ENCODE results near the gene NEURL1.

The NEURL1 gene

DNA sequence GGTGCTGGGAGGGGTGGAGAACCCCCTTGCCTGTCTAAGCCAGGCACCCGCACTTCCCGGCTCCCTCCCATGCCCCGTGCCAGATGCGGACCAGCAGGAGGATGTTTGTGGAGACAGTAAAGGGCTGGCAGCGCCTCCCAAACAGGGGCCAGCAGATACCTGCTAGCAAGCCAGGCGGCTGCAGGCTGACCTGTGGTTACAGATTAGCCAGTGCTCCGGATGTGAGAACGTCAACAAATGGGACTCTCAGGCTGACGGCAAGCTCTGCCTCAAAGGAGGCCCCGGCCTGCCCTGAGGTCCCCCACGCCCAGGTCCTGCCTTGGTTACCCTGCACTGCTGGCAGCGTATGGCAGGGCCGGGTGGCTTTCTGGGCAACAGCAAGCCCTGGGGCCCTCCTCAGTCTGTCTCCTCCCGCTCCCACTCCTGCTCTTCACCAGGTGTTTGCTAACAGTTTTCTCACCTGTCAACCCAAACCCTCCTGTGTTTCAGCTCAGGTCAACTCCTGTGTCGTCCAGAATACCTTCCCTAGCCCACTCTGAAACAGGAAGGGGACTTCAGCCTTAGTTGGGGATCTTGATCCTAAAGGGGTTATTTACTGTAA, 85.4 kb downstream of the NEURL1 start:
- Histone ChIP-seq H3K36me3 (replicated peaks in 1 of 2; ENCODE audit: control insufficient read depth in 2 of 2, insufficient read depth in 2 of 2, low read length in 2 of 2) (no peaks in the 10 kb centered on the region), H3K4me2 (ENCODE audit: insufficient read depth, low read length, poor library complexity, severe bottlenecking) (no peak overlapping the region), H2BK120ac (ENCODE audit: low read depth, low read length) (no peak overlapping the region), H4K8ac (ENCODE audit: low read depth, low read length) (no peak overlapping the region), H3K4me1 (ENCODE audit: control insufficient read depth in 2 of 2, insufficient read depth in 1 of 2, low read depth in 1 of 2, low read length in 2 of 2) (peaks cover 0 to 10% of the 10 kb centered on the region in 2 donors), H2BK12ac (ENCODE audit: low read length) (no peak overlapping the region), H3K14ac (ENCODE audit: low read length) (no peak overlapping the region), H3K4ac (ENCODE audit: low read length) (no peak overlapping the region), H2AK5ac (ENCODE audit: low read depth, low read length) (no peak overlapping the region), H4K91ac (ENCODE audit: low read depth, low read length, poor library complexity) (no peak overlapping the region), H3K27ac (replicated peaks; ENCODE audit: low read length) (no peak overlapping the region), H2AFZ (ENCODE audit: low read length) (no peak overlapping the region), H3K79me1 (ENCODE audit: low read depth, low read length) (no peaks in the 10 kb centered on the region), H3K18ac (ENCODE audit: low read length) (peak overlapping the region; percentile 58), H3K9ac (ENCODE audit: low read depth, low read length, poor library complexity) (no peak overlapping the region), H3K23ac (ENCODE audit: low read depth, low read length, poor library complexity) (no peak overlapping the region), H2BK5ac (ENCODE audit: low read length) (no peak overlapping the region), H2BK15ac (ENCODE audit: low read length) (no peak overlapping the region), H3K9me3 (replicated peaks in 1 of 2; ENCODE audit: control insufficient read depth in 2 of 2, insufficient read depth in 1 of 2, low read depth in 1 of 2, low read length in 2 of 2) (no peaks in the 10 kb centered on the region), H3K4me3 (ENCODE audit: low read length in 2 of 2) (no peak overlapping the region), H3K27me3 (ENCODE audit: control insufficient read depth in 3 of 3, insufficient read depth in 3 of 3, low read depth in 1 of 3, low read length in 3 of 3) (peaks cover 0 to 11% (median 0%) of the 10 kb centered on the region in 3 experiments)
- no peak for DNase-seq (ENCODE audit: low spot score)
- WGBS, 2 donors (ENCODE audit: extremely low coverage in 2 of 2, insufficient read length in 2 of 2, insufficient replicate concordance in 1 of 2): no CpG with 5 or more reads among the region's 15 CpGs

DNA sequence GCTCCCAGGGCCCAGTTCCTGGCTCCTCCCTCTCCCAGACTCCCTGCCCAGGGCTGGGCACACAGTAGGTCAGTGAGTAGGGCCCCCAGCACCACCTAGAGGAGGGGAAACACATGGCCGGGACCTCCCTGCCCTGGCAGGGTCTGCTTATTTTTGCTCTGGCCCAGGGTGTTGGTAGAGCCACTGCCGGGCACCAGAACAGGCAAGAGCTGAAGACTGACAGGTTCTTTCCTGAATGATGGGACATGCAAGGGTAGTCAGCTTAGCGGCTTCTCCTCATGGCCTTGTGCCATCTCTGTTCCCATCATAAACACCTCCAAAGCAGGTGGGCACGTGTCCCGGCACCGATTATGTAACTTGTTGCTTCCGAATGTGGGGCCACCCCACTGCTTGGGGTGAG, 86.5 kb downstream of the NEURL1 start:
- Histone ChIP-seq H3K79me1 (ENCODE audit: low read depth, low read length) (no peaks in the 10 kb centered on the region), H3K27me3 (ENCODE audit: control insufficient read depth in 3 of 3, insufficient read depth in 3 of 3, low read depth in 1 of 3, low read length in 3 of 3) (peaks cover 0 to 8% (median 0%) of the 10 kb centered on the region in 3 experiments), H2BK12ac (ENCODE audit: low read length) (no peak overlapping the region), H3K4me1 (ENCODE audit: control insufficient read depth in 2 of 2, insufficient read depth in 1 of 2, low read depth in 1 of 2, low read length in 2 of 2) (peaks cover 0 to 10% of the 10 kb centered on the region in 2 donors), H2AFZ (ENCODE audit: low read length) (peak overlapping the region; percentile 16), H3K9me3 (replicated peaks in 1 of 2; ENCODE audit: control insufficient read depth in 2 of 2, insufficient read depth in 1 of 2, low read depth in 1 of 2, low read length in 2 of 2) (peaks cover 0 to 1% of the 10 kb centered on the region in 2 donors), H3K23ac (ENCODE audit: low read depth, low read length, poor library complexity) (no peak overlapping the region), H3K4me3 (ENCODE audit: low read length in 2 of 2) (no peak overlapping the region), H3K4ac (ENCODE audit: low read length) (no peak overlapping the region), H4K91ac (ENCODE audit: low read depth, low read length, poor library complexity) (no peak overlapping the region), H2BK15ac (ENCODE audit: low read length) (peak overlapping the region; percentile 7), H3K4me2 (ENCODE audit: insufficient read depth, low read length, poor library complexity, severe bottlenecking) (no peak overlapping the region), H4K8ac (ENCODE audit: low read depth, low read length) (no peak overlapping the region), H3K14ac (ENCODE audit: low read length) (peak overlapping the region; percentile 4), H2AK5ac (ENCODE audit: low read depth, low read length) (peak overlapping the region; percentile 70), H3K18ac (ENCODE audit: low read length) (peak overlapping the region; percentile 59), H3K27ac (replicated peaks; ENCODE audit: low read length) (no peak overlapping the region), H3K36me3 (replicated peaks in 1 of 2; ENCODE audit: control insufficient read depth in 2 of 2, insufficient read depth in 2 of 2, low read length in 2 of 2) (no peaks in the 10 kb centered on the region), H2BK5ac (ENCODE audit: low read length) (no peak overlapping the region), H3K9ac (ENCODE audit: low read depth, low read length, poor library complexity) (no peak overlapping the region), H2BK120ac (ENCODE audit: low read depth, low read length) (no peak overlapping the region)
- no CpG with 5 or more reads among the region's 7 CpGs for WGBS, 2 donors (ENCODE audit: extremely low coverage in 2 of 2, insufficient read length in 2 of 2, insufficient replicate concordance in 1 of 2)
- DNase-seq (ENCODE audit: low spot score): no peak

DNA sequence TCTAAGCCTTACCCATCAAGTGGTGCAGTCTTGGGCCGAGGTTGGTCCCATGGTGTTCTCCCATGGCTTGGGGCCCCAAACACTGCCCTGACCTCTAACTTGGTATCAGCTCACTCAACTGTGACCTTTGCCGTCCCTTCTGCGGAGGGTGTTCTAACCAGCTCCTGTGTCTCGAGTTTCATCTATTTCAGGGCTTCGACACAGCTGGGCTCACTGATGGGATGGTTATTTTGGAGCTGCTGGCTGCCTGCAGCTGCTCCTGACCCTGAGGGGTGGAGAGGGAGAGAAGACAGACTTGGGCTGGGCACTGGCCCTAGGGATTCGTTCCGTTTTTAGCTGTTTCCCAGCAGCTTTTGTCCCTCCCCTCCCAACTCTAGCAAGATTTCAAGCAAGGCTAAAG, 86.9 kb downstream of the NEURL1 start:
- H3K4ac ChIP-seq (ENCODE audit: low read length): no peak overlapping the region
- no peak overlapping the region for H2BK12ac ChIP-seq (ENCODE audit: low read length)
- no peak overlapping the region for H2BK120ac ChIP-seq (ENCODE audit: low read depth, low read length)
- DNase-seq (ENCODE audit: low spot score): no peak
- no peak overlapping the region for H3K18ac ChIP-seq (ENCODE audit: low read length)
- peaks cover 0 to 2% of the 10 kb centered on the region in 2 donors for H3K9me3 ChIP-seq (replicated peaks in 1 of 2; ENCODE audit: control insufficient read depth in 2 of 2, insufficient read depth in 1 of 2, low read depth in 1 of 2, low read length in 2 of 2)
- H2BK5ac ChIP-seq (ENCODE audit: low read length): no peak overlapping the region
- peaks cover 0 to 6% (median 0%) of the 10 kb centered on the region in 3 experiments for H3K27me3 ChIP-seq (ENCODE audit: control insufficient read depth in 3 of 3, insufficient read depth in 3 of 3, low read depth in 1 of 3, low read length in 3 of 3)
- H3K27ac ChIP-seq (replicated peaks; ENCODE audit: low read length): no peak overlapping the region
- H3K4me2 ChIP-seq (ENCODE audit: insufficient read depth, low read length, poor library complexity, severe bottlenecking): no peak overlapping the region
- H4K91ac ChIP-seq (ENCODE audit: low read depth, low read length, poor library complexity): no peak overlapping the region
- no CpG with 5 or more reads among the region's 7 CpGs for WGBS, 2 donors (ENCODE audit: extremely low coverage in 2 of 2, insufficient read length in 2 of 2, insufficient replicate concordance in 1 of 2)
- no peak overlapping the region for H4K8ac ChIP-seq (ENCODE audit: low read depth, low read length)
- H3K4me1 ChIP-seq (ENCODE audit: control insufficient read depth in 2 of 2, insufficient read depth in 1 of 2, low read depth in 1 of 2, low read length in 2 of 2): peaks cover 0 to 10% of the 10 kb centered on the region in 2 donors
- peak overlapping the region; percentile 4 for H3K14ac ChIP-seq (ENCODE audit: low read length)
- no peak overlapping the region for H3K9ac ChIP-seq (ENCODE audit: low read depth, low read length, poor library complexity)
- no peak overlapping the region for H3K23ac ChIP-seq (ENCODE audit: low read depth, low read length, poor library complexity)
- H3K36me3 ChIP-seq (replicated peaks in 1 of 2; ENCODE audit: control insufficient read depth in 2 of 2, insufficient read depth in 2 of 2, low read length in 2 of 2): no peaks in the 10 kb centered on the region
- H2BK15ac ChIP-seq (ENCODE audit: low read length): peak overlapping the region; percentile 7
- no peak overlapping the region for H3K4me3 ChIP-seq (ENCODE audit: low read length in 2 of 2)
- H2AK5ac ChIP-seq (ENCODE audit: low read depth, low read length): peak overlapping the region; percentile 70
- H2AFZ ChIP-seq (ENCODE audit: low read length): peak overlapping the region; percentile 16
- no peaks in the 10 kb centered on the region for H3K79me1 ChIP-seq (ENCODE audit: low read depth, low read length)

DNA sequence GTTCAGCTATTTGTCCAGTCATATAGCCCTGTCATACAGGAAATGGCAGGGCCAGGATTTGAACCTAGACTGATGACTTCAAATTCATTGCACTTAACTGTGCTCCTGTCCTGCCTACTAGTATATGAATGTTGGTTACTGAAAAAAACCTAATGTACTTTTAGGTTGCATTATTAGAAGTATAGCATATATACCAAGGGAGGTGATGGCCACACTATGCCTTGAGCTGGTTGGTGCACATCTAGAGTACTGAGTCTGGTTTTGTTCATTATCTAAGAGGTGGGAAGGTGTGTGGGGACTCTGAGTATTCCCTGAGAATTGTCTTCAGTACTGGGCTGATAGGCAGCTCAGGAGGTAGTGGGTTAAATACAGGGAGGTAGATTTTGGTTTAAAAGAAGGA, 88.0 kb downstream of the NEURL1 start:
- Histone ChIP-seq H2AFZ (ENCODE audit: low read length) (no peak overlapping the region), H3K4me2 (ENCODE audit: insufficient read depth, low read length, poor library complexity, severe bottlenecking) (no peak overlapping the region), H3K9ac (ENCODE audit: low read depth, low read length, poor library complexity) (no peak overlapping the region), H3K27ac (replicated peaks; ENCODE audit: low read length) (no peak overlapping the region), H3K36me3 (replicated peaks in 1 of 2; ENCODE audit: control insufficient read depth in 2 of 2, insufficient read depth in 2 of 2, low read length in 2 of 2) (no peaks in the 10 kb centered on the region), H2BK12ac (ENCODE audit: low read length) (no peak overlapping the region), H3K27me3 (ENCODE audit: control insufficient read depth in 3 of 3, insufficient read depth in 3 of 3, low read depth in 1 of 3, low read length in 3 of 3) (peaks cover 0 to 6% (median 0%) of the 10 kb centered on the region in 3 experiments), H3K4me3 (ENCODE audit: low read length in 2 of 2) (no peak overlapping the region), H2AK5ac (ENCODE audit: low read depth, low read length) (no peak overlapping the region), H2BK120ac (ENCODE audit: low read depth, low read length) (no peak overlapping the region), H3K9me3 (replicated peaks in 1 of 2; ENCODE audit: control insufficient read depth in 2 of 2, insufficient read depth in 1 of 2, low read depth in 1 of 2, low read length in 2 of 2) (peaks cover 0 to 2% of the 10 kb centered on the region in 2 donors), H4K91ac (ENCODE audit: low read depth, low read length, poor library complexity) (no peak overlapping the region), H3K23ac (ENCODE audit: low read depth, low read length, poor library complexity) (no peak overlapping the region), H4K8ac (ENCODE audit: low read depth, low read length) (no peak overlapping the region), H3K4me1 (ENCODE audit: control insufficient read depth in 2 of 2, insufficient read depth in 1 of 2, low read depth in 1 of 2, low read length in 2 of 2) (peaks cover 0 to 10% of the 10 kb centered on the region in 2 donors), H3K79me1 (ENCODE audit: low read depth, low read length) (no peaks in the 10 kb centered on the region), H3K18ac (ENCODE audit: low read length) (no peak overlapping the region), H2BK15ac (ENCODE audit: low read length) (no peak overlapping the region), H3K4ac (ENCODE audit: low read length) (no peak overlapping the region), H3K14ac (ENCODE audit: low read length) (no peak overlapping the region), H2BK5ac (ENCODE audit: low read length) (no peak overlapping the region)
- DNase-seq (ENCODE audit: low spot score): no peak

Data from neuronal stem cell (in vitro differentiated cells).